T1000 (cell line): ENCODE results near the gene LRAT.

ENCODE experiments used
- DNase-seq: peaks from one replicate; lab custom pipeline; 2025; ENCODE audit warnings: mixed read lengths; lab: John Stamatoyannopoulos, UW

LRAT gene

DNA sequence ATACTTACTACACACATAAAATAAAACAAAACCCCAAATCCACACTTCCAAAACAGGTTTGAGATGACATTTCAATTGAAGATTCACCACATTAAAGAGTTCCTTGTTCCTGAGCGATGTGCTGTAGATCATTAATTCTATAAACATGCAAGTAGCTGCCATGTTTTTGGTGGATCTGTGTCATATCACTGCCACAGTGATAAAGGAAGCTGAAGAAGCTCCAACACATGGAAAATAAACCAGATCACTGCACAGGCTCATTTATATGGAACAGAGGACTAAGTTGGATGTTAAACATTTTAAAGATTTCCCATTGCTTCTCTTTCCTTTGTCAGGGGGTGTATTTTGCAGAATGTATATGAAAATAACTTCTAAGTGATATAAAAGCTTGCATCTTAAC, 34.5 kb downstream of the LRAT start:
- DNase-seq: no peak

- DNase-seq: no peak
Observed at GRCh38 chr4:154779362-154779947, 35.7 kb downstream of the LRAT start.

DNA sequence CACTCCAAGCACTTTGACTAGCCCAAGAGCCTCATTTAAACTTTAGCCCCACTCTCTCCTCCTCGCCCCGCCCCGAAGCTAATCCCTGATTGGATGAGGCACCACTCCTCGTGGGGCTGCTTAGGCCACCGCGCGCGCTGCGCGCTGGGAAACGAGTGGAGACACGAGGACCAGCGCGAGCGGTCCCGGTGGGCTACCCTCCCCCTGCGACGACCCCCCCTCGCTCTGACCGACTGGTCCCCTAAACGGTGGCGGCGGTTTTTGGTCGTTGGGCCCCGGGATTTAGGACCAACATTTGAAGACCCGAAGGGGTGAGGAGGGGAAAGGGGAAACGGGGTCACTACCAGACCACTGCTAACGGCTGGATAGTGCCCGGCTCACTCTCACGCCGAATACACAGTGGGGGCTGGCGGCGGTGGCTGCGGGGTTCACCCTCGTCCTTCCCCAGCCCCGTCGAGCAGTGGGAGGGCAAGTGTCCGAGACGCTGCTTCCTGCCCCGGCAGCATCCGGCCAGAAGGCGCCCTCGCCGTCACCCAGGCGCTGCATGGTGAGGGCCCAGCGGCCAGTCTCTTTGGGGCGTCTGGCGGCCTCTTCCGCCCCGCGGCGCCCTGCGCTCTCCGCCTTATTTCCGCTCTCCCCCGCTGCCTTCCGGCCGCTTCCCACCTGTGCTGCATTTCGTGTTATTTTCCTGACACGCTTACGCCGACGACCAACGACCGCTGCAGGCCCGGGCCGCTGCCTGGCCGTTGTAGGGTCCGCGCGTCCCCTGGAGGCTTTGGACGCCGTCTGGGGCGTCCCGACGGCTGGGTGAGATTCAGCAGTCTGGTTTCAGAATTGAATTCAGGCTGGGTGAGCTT, 37.6 kb downstream of the LRAT start, which contains the start of gene RBM46:
RBM46 (plus strand) TSS at position 147 of the 857 bp plus-strand sequence. CDS start 15,481 bp downstream, outside the sequence.
- DNase-seq: no peak

DNA sequence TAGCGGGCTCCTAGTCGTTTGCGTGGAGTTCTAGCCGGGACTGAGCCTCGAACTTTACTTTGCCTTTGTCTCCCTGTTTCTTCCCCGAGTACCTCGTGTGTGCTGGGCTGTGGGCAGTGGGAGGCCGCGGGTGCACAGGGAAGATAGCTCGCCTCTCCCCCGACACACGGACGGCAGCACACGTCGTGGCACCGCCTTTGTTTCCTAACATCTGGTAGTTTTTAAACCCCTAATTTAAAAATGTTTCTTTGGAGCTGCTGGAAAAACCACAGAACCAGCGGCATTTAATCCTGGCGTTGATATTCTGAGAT, 38.1 kb downstream of the LRAT start:
- no peak for DNase-seq
